HG02981 (cell line): ENCODE data around the gene ERG.

Source experiments
- ATAC-seq: cut with Tn5 transposase; IDR thresholded peaks from one replicate; pipeline ENCODE4 v1.9.1; 2021; ENCODE audit warnings: mild to moderate bottlenecking, moderate library complexity; ENCODE audit not compliant: unreplicated experiment

The ERG gene

GRCh38 chr21:38396325-38396724 is 102.0 kb downstream of the ERG start:
- no peak for ATAC-seq

GRCh38 chr21:38395581-38395980 is 102.7 kb downstream of the ERG start:
- ATAC-seq = no peak

GRCh38 chr21:38392661-38393060 is 105.6 kb downstream of the ERG start:
- ATAC-seq = no peak

- ATAC-seq = no peak
These were observed 108.4 kb downstream of the ERG start for GRCh38 chr21:38389896-38390295.

- ATAC-seq = no peak
These were observed 109.0 kb downstream of the ERG start for GRCh38 chr21:38389354-38389676.

- ATAC-seq = no peak
These were observed 109.5 kb downstream of the ERG start for GRCh38 chr21:38388647-38389353.

GRCh38 chr21:38388203-38388602 is 110.1 kb downstream of the ERG start:
- ATAC-seq = no peak

GRCh38 chr21:38386967-38387366 is 111.3 kb downstream of the ERG start:
- ATAC-seq = no peak

- ATAC-seq = no peak
These were observed 112.7 kb downstream of the ERG start for GRCh38 chr21:38385427-38386175.

GRCh38 chr21:38384675-38385426 is 113.4 kb downstream of the ERG start:
- ATAC-seq = no peak

GRCh38 chr21:38384238-38384560 is 114.1 kb downstream of the ERG start:
- no peak for ATAC-seq

- no peak for ATAC-seq
These were observed 114.7 kb downstream of the ERG start for GRCh38 chr21:38383411-38384237.

GRCh38 chr21:38380481-38381137 is 117.7 kb downstream of the ERG start:
- no peak for ATAC-seq

- no peak for ATAC-seq
These were observed 119.1 kb downstream of the ERG start for GRCh38 chr21:38379147-38379546.

GRCh38 chr21:38377165-38378088 is 120.8 kb downstream of the ERG start:
- ATAC-seq = no peak

- no peak for ATAC-seq
These were observed 121.6 kb downstream of the ERG start for GRCh38 chr21:38376693-38377092.

- no peak for ATAC-seq
These were observed 122.0 kb downstream of the ERG start for GRCh38 chr21:38376235-38376634.

- ATAC-seq = no peak
These were observed 130.6 kb downstream of the ERG start for GRCh38 chr21:38367646-38368045.

- no peak for ATAC-seq
These were observed 132.8 kb downstream of the ERG start for GRCh38 chr21:38365521-38365920.

GRCh38 chr21:38363693-38364092 is 134.6 kb downstream of the ERG start:
- no peak for ATAC-seq
